Fibroblast of skin of left quadriceps (primary cell): ENCODE measurements around the gene MTFP1.
A peak's percentile ranks its signal among the peaks of the same experiment; 100 is the strongest.
"Not testable (repeated sequence)": the region's sequence is repeated elsewhere in the genome, so short reads cannot be mapped to it uniquely, and the experiment has no call there.

Experiments
- DNase-seq, 2 experiments: peaks; one replicate each; pipeline ENCODE4 v3.0.0-alpha.2; 2013; ENCODE audit warnings: low read depth in 2 of 2

MTFP1 gene

GRCh38 chr22:30426388-30427353, 1.1 kb downstream of the MTFP1 start:
- peak in 1 of 2 experiments; percentile 27 for DNase-seq

GRCh38 chr22:30427871-30428270, 2.3 kb downstream of the MTFP1 start:
- DNase-seq: no peak

- no peak for DNase-seq
Observed at GRCh38 chr22:30429887-30430286, 4.3 kb downstream of the MTFP1 start.

DNA sequence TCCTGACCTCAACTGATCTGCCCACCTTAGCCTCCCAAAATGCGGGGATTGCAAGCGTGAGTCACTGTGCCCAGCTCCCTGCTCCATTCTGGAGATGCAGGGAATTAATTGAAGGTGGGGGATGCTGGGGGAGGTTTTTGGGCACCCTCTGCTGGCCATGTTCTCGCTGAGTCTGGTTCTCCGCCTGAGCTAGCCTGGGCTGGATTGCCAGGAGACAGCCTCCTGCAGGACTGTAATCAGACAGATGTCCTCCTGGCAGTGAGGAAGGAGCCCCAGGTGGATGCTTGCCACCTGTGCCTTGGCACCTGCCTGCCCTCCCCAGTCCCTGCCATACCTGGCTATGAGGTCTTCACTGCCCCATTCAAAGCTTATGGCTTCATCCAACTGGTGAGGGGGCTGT, 5.4 kb downstream of the MTFP1 start:
- DNase-seq: no peak

GRCh38 chr22:30432096-30432495, 6.5 kb downstream of the MTFP1 start:
- DNase-seq: no peak

DNA sequence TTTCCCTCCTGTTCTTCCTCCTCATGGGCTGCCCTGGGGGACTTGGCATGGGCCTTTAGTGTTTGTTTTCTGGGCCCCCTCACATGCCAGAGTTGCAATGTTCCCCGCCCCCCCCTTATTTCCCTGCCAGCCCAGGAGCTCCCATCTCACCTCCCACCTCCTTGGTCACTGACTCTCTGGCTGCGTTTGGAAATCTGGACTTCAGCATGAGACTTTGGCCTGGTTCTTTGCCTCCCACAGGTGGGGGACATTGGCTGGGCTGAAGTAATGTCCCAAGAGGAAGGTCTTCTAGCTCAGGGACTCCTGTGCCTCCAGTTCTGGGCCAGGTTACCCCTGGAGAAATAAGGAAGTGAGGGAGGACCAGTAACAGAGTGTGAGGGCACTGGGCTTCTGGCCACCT, 7.0 kb downstream of the MTFP1 start:
- no peak for DNase-seq

DNA sequence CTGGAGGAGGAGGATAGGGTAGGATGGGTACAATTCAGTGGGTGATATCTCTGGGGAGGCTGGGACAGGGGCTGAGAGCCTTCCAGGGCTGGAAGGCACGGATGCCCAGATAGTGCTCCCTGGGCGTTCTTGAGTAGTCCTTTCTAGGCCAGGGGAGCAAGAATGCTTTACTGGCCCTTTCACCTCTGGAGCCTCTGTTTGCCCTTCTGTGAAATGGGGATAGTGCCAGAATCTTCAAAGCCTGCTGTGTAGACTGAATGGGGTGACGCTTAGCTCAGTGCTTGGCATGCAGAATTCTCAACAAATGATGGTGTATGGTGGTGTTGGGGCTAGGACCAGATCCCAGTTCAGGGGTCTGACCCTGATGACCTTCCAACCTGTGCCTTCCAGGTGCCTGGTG, 7.7 kb downstream of the MTFP1 start:
- DNase-seq: no peak

GRCh38 chr22:30433773-30434172, 8.2 kb downstream of the MTFP1 start:
- no peak for DNase-seq

DNA sequence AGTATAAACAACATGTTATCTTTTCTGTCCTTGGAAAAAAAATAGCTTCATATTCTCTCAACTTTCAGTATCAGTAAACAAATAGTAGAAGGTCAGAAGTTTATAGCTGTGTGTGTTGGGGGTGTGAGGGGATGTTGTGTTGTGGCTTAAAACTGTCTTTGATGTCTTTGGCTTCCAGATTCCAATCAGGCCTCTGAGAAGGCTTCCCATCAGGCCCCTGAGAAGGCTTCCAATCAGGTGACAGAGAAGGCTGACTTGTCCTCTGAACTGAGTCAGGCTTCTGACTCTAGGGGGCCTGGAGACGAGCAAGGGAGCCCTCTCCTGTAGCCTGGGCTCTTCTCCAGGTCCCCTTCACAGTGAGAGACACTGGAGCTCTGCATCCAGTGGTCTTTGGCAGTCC, 9.3 kb downstream of the MTFP1 start:
- no peak for DNase-seq

DNA sequence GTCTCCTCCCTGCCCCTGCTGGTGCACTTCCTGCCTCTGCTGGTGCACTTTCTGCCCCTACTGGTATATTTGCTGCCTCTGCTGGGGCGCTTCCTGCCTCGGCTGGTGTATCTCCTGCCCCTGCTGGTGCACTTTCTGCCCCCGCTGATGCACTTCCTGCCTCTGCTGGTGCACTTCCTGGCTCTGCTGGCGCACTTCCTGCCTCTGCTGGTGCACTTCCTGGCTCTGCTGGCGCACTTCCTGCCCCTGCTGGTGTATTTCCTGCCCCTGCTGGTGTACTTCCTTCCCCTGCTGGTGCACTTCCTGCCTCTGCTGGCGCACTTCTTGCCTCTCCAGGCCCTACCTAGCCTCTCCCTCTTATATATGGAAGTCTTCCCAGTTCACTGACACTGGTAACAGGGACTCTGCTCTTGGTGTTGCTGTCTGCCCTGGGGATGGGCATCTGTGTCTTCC, 10.1 kb downstream of the MTFP1 start:
- no peak for DNase-seq

DNA sequence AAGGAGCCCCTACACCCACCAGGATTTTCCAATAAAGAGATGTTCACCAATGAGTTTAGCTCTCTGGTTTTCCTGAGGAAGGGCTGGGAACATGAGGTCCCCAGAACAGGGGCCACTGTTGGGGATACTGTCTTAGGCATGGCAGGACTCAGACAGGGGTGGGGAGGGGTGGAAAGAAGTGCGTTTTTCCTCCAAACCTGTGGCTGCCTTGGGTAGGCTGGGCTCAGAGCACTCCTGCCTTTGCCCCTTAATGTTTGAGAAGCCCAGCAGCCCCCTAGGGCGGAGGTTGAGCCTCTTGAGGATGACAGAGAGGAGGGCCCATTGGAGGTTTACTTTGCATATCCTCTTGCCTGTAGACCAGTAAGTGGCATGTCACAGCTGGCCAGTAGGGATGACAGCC, 10.6 kb downstream of the MTFP1 start:
- DNase-seq: no peak

DNA sequence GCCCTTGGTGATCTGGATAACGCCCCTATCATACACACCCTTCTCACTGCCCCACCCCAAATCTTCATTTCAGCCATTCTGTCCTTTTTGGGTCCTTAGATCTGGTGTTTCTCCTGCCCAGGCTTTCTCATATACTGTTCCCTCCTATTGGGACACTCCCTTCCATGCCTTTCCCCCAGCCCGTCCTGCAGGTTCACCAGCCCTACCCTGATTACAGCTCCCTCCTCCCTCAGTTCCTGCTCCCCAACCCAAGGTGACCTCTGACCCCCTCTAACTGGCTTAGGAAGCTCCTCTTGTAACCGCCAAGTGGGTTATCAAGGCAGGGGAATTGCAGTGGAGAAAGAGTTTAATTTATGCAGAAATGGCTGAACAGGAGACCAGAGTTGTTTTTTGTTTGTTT, 13.0 kb downstream of the MTFP1 start:
- no peak for DNase-seq

DNA sequence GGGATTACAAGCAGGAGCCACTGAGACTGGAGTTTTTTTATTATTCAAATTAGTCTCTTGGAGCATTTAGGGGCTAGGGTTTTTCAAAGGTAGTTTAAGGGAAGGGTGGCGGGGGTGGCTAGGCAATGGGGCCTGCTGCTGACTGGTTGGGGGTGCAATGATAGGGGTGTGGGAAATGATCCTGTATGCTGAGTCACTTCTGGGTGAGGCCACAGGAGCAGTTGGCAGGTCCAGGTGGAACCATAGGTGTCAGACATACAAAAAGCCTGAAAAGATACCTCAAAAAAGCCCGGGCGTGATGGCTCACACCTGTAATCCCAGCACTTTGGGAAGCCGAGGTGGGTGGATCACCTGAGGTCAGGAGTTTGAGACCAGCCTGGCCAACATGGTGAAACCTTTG, 13.7 kb downstream of the MTFP1 start:
- DNase-seq: no peak

GRCh38 chr22:30439836-30440235, 14.3 kb downstream of the MTFP1 start:
- no peak for DNase-seq

GRCh38 chr22:30441088-30441487, 15.5 kb downstream of the MTFP1 start:
- no peak for DNase-seq

DNA sequence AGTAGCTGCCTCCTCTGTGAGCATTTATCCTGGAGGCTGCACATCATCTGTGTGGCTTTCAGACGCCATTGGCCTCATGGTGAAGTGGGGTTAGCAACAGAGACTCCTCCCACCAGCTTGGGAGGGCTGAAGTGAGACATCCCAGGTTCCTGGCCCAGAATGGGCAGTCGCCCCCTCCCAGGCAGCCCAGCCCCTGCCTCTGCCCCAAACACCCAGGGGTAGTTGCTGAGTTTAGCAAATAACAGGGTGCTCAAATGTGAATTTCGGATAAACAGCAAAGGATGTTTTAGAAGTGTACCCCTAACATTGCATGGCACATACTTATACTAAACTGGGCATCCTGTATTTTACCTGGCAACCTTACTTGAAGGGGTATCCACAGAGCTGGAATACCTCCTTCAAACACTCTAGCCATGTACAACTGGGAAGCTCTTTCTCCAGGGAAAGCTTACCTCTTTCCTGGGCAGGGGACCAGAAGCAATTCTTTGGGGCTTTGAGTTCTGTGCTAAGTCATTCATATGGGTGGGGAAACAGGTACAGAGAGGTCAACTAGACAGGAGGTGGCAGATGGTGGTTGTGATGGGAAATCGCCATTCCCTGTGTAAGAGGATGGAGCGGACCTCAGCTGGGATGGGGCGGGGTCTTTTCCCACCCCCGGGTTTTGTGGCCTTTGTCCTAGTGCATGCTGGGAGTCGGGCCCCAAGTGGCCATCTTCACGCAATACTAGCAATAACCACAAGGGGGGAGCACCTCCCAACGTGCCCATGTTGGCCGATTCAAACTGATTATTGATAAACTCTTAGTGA, 19.3 kb downstream of the MTFP1 start:
- peak in 1 of 2 experiments; percentile 24 for DNase-seq

- DNase-seq: no peak
Observed at GRCh38 chr22:30445438-30446145, 20.0 kb downstream of the MTFP1 start.

DNA sequence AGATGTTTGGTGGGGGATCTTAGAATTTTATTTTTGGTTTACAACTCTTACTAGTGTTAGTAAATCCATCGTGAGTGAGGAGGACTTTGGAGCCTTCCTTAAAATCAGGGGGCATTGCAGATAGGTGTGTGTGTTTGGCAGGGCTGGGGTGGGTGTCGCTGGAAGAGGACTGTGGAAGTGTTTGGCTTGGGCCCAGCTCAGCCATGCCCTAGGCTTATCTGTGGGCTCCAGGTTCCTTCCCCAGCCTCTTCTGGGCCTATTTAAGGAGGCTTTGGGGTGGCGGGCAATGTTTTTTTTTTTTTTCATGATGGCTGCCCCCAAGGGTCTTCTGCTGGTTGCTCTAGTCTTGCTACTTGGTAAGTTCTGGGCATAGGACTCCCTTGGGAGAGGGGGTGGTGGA, 22.1 kb downstream of the MTFP1 start:
- DNase-seq: no peak

DNA sequence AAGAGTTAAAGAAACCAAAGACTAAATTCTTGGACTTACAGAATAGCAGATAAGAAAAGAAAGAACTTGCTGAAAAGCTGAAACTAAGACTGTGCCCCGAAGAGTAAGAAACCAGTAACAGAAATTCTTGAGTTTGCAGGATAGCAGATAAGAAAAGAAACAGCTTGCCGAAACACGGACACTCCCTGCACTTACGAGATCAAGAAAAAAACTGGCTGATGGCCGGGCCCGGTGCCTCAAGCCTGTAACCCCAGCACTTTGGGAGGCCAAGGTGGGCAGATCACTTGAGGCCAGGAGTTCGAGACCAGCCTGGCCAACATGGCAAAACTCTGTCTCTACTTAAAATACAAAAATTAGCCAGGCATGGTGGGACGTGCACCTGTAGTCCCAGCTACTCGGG, 25.9 kb downstream of the MTFP1 start:
- DNase-seq: not testable (repeated sequence)

DNA sequence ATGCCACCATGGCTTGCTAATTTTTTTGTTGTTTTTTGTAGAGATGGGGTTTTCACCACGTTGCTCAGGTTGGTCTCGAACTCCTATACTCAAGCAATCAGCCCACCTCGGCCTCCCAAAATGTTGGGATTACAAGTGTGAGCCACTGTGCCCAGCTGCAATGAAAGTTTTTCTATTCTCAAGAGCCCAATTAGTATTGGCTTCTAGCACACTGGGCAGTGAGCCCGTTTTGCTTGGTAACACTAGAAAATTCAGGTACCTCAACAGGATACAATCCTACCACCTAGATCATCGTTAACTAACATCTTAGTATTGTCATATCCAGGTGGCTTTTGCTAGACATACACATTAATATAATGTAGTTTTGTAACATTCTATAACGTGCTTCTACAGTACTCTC, 27.3 kb downstream of the MTFP1 start:
- no peak for DNase-seq

GRCh38 chr22:30453731-30454510, 28.4 kb downstream of the MTFP1 start:
- DNase-seq: no peak
